IMR-90 (cell line): ENCODE measurements around the gene CHRD. TPM values are rescaled to one million over a fixed set of nuclear protein-coding genes. Genes with fewer than 3 reads are reported as not detected.

Experiments used
- ATAC-seq: fragments of 200-7000 bp; cut with Tn5 transposase; 2 replicates; pipeline ENCODE4 v1.9.1; 2020; ENCODE audit warnings: low read depth, mild to moderate bottlenecking, moderate library complexity
- BruUV-seq: library from RNA; stranded (reverse); fragments of 400-500 nt; replicated peaks from 2 replicates; lab custom pipeline; 2021; lab: Mats Ljungman, UMichigan
- CTCF ChIA-PET: fragments of 300-600 bp; formaldehyde crosslinking; extraction: SDS; loops from one replicate; lab custom pipeline; 2021; ENCODE audit warnings: antibody characterized with exemption; lab: Yijun Ruan, JAX
- POLR2A ChIA-PET: fragments of 300-600 bp; sonication (Branson Sonifier 250); formaldehyde crosslinking; loops from one replicate; lab custom pipeline; 2022; ENCODE audit warnings: antibody characterized with exemption; ENCODE audit not compliant: unreplicated experiment; lab: Charles Lee
- DNase-seq: peaks from one replicate; pipeline ENCODE4 v3.0.0; 2013
- H2AFZ ChIP-seq: replicated peaks from 2 replicates; pipeline ENCODE3; 2013; ENCODE audit warnings: low read length, mild to moderate bottlenecking; ENCODE audit not compliant: poor library complexity
- H2AK5ac ChIP-seq: 2 replicates; pipeline ENCODE4 v1.6.1; 2013; ENCODE audit warnings: low read depth, low read length, inconsistent platforms
- H2AK9ac ChIP-seq: replicated peaks from 2 replicates; pipeline ENCODE3; 2013; ENCODE audit warnings: mild to moderate bottlenecking, low read depth, low read length, moderate library complexity; ENCODE audit not compliant: poor library complexity
- H2BK120ac ChIP-seq: 2 replicates; pipeline ENCODE4 v1.6.1; 2013; ENCODE audit warnings: low read depth, low read length, inconsistent platforms
- H2BK15ac ChIP-seq: 3 replicates; pipeline ENCODE4 v1.6.1; 2013; ENCODE audit warnings: low read depth, low read length, inconsistent platforms
- H2BK20ac ChIP-seq: 2 replicates; pipeline ENCODE4 v1.6.1; 2013; ENCODE audit warnings: low read depth, mild to moderate bottlenecking, inconsistent platforms, low read length, moderate library complexity
- H2BK5ac ChIP-seq: 2 replicates; pipeline ENCODE4 v1.6.1; 2013; ENCODE audit warnings: mild to moderate bottlenecking, low read depth, low read length, inconsistent platforms; ENCODE audit not compliant: poor library complexity, severe bottlenecking
- H3K14ac ChIP-seq: replicated peaks from 2 replicates; pipeline ENCODE4 v1.6.1; 2013; ENCODE audit warnings: low read depth, low read length, inconsistent platforms
- H3K18ac ChIP-seq: 2 replicates; pipeline ENCODE4 v1.6.1; 2013; ENCODE audit warnings: low read depth, low read length, control low read depth
- H3K23ac ChIP-seq: 2 replicates; pipeline ENCODE4 v1.6.1; 2013; ENCODE audit warnings: low read depth, low read length, inconsistent platforms
- H3K27ac ChIP-seq: 2 replicates; pipeline ENCODE4 v1.5.1; 2013; ENCODE audit warnings: mild to moderate bottlenecking, control low read depth, low read length; ENCODE audit not compliant: insufficient read depth
- H3K27me3 ChIP-seq: 2 replicates; pipeline ENCODE4 v1.6.1; 2013; ENCODE audit warnings: low read length; ENCODE audit not compliant: control insufficient read depth, insufficient read depth
- H3K36me3 ChIP-seq: 2 replicates; pipeline ENCODE4 v1.6.1; 2013; ENCODE audit warnings: low read length, mixed read lengths; ENCODE audit not compliant: control insufficient read depth, insufficient read depth
- H3K4ac ChIP-seq: 2 replicates; pipeline ENCODE4 v1.6.1; 2013; ENCODE audit warnings: low read depth, low read length, inconsistent platforms
- H3K4me1 ChIP-seq: 2 replicates; pipeline ENCODE4 v1.6.1; 2013; ENCODE audit warnings: low read length, mixed read lengths; ENCODE audit not compliant: control insufficient read depth, insufficient read depth
- H3K4me2 ChIP-seq: 2 replicates; pipeline ENCODE4 v1.6.1; 2013; ENCODE audit warnings: low read depth, mild to moderate bottlenecking, control low read depth, low read length, moderate library complexity
- H3K4me3 ChIP-seq: 2 replicates; pipeline ENCODE4 v1.5.1; 2013; ENCODE audit warnings: low read depth, mild to moderate bottlenecking, control low read depth, low read length, moderate library complexity; ENCODE audit not compliant: insufficient read depth
- H3K56ac ChIP-seq: 2 replicates; pipeline ENCODE4 v1.6.1; 2013; ENCODE audit warnings: low read length, inconsistent platforms; ENCODE audit not compliant: insufficient read depth; ENCODE audit errors: extremely low read depth
- H3K79me1 ChIP-seq, 2 experiments: 2 replicates each; pipeline ENCODE4 v1.6.1; 2013; ENCODE audit warnings: low read length in 2 of 2, inconsistent platforms in 1 of 2, low read depth in 1 of 2
- H3K9ac ChIP-seq: 2 replicates; pipeline ENCODE4 v1.6.1; 2013; ENCODE audit warnings: low read depth, low read length, control low read depth
- H3K9me1 ChIP-seq: 2 replicates; pipeline ENCODE4 v1.6.1; 2013; ENCODE audit warnings: low read length, inconsistent platforms; ENCODE audit not compliant: insufficient read depth
- H3K9me3 ChIP-seq: 2 replicates; pipeline ENCODE4 v1.6.1; 2013; ENCODE audit warnings: low read length; ENCODE audit not compliant: control insufficient read depth, insufficient read depth
- H4K20me1 ChIP-seq: 2 replicates; pipeline ENCODE4 v1.6.1; 2013; ENCODE audit warnings: low read length, inconsistent platforms; ENCODE audit not compliant: insufficient read depth
- H4K5ac ChIP-seq: 2 replicates; pipeline ENCODE4 v1.6.1; 2013; ENCODE audit warnings: mild to moderate bottlenecking, low read depth, low read length, control low read depth
- H4K8ac ChIP-seq, 2 experiments: 2 replicates each; pipeline ENCODE4 v1.6.1; 2013; ENCODE audit warnings: low read depth in 2 of 2, low read length in 2 of 2, control low read depth in 1 of 2, inconsistent platforms in 1 of 2
- H4K91ac ChIP-seq: 2 replicates; pipeline ENCODE4 v1.6.1; 2013; ENCODE audit warnings: low read depth, low read length, inconsistent platforms; ENCODE audit not compliant: insufficient read depth
- BHLHE40 ChIP-seq: fragments of 150-350 bp; IDR thresholded peaks from 2 replicates; pipeline ENCODE4 v1.6.1; 2016; ENCODE audit warnings: mild to moderate bottlenecking, low read depth, low read length
- CEBPB ChIP-seq: IDR thresholded peaks from 2 replicates; pipeline ENCODE4 v1.6.1; 2012; ENCODE audit warnings: low read depth, low read length, improper control_type of control experiment
- CHD1 ChIP-seq: IDR thresholded peaks from 2 replicates; pipeline ENCODE4 v1.6.1; 2012; ENCODE audit warnings: low read depth, low read length, improper control_type of control experiment
- MAFK ChIP-seq: IDR thresholded peaks from 2 replicates; pipeline ENCODE4 v1.6.1; 2012; ENCODE audit warnings: low read depth, low read length, improper control_type of control experiment
- MAZ ChIP-seq: IDR thresholded peaks from 2 replicates; pipeline ENCODE4 v1.6.1; 2012; ENCODE audit warnings: low read depth, mild to moderate bottlenecking, low read length, improper control_type of control experiment, moderate library complexity, borderline replicate concordance
- POLR2A ChIP-seq: IDR thresholded peaks from 2 replicates; pipeline ENCODE4 v1.6.1; 2012; ENCODE audit warnings: mild to moderate bottlenecking, low read depth, low read length
- RCOR1 ChIP-seq: IDR thresholded peaks from 2 replicates; pipeline ENCODE4 v1.6.1; 2012; ENCODE audit warnings: mild to moderate bottlenecking, low read length, improper control_type of control experiment; ENCODE audit not compliant: insufficient replicate concordance
- SMC3 ChIP-seq: fragments of 150-350 bp; IDR thresholded peaks from 2 replicates; pipeline ENCODE4 v1.6.1; 2016; ENCODE audit warnings: low read depth, mild to moderate bottlenecking, antibody characterized with exemption, low read length, moderate library complexity
- USF2 ChIP-seq: fragments of 150-350 bp; IDR thresholded peaks from 2 replicates; pipeline ENCODE4 v1.6.1; 2017; ENCODE audit warnings: mild to moderate bottlenecking, antibody characterized with exemption, low read length, low read depth
- WGBS, 2 experiments: methylation state at CpG; one replicate each; pipeline versions ENCODE4 v1.1.5 to v1.1.7; 2013; ENCODE audit warnings: missing lambda C conversion rate in 2 of 2; ENCODE audit not compliant: insufficient read length in 1 of 2; ENCODE audit errors: extremely low coverage in 2 of 2; 5-methylcytosine and 5-hydroxymethylcytosine counted together
- dilution Hi-C: fragments of 300-500 bp; cut with HindIII; formaldehyde crosslinking; loops from one replicate; pipeline ENCODE4 v1.14.3; 2018; ENCODE audit warnings: low sequenced_read_pairs; ENCODE audit not compliant: unreplicated experiment
- in situ Hi-C: fragments of 300-500 bp; cut with MboI; formaldehyde crosslinking; loops from 3 replicates; pipeline ENCODE4 v1.14.3; 2019; ENCODE audit warnings: low sequenced_read_pairs, inconsistent platforms, mixed read lengths
- intact Hi-C: fragments of 100-400 bp; cut with micrococcal nuclease; formaldehyde crosslinking; loops from 2 replicates; pipeline ENCODE4 v1.10.0; 2022
- polyA plus RNA-seq, 3 experiments: library from polyadenylated mRNA; depleted of rRNA; stranded (reverse); fragments of >200 nt; gene quantifications; 2 replicates each; pipeline ENCODE4 v1.2.3, GENCODE V29; 2012; ENCODE audit warnings: low replicate concordance in 1 of 3
- total RNA-seq: library from RNA; depleted of rRNA; stranded (reverse); fragments of >200 nt; gene quantifications from 2 replicates; pipeline ENCODE4 v1.2.3, GENCODE V29; 2012

CHRD gene
- total and polyA plus RNA-seq, 2 of the 4 experiments (the other 2 are of a cell fraction) = under 0.01 to 0.09 TPM

- no peak for DNase-seq
- Histone ChIP-seq H2AFZ (no peak overlapping the region), H3K27ac (no peak overlapping the region), H2AK9ac (no peak overlapping the region), H4K91ac (no peak overlapping the region), H3K9me1 (no peaks in the 10 kb centered on the region), H3K27me3 (peaks cover 76% of the 10 kb centered on the region), H3K14ac (no peak overlapping the region), H3K4ac (no peak overlapping the region), H3K4me3 (no peak overlapping the region), H3K4me2 (no peak overlapping the region), H2BK20ac (no peak overlapping the region), H3K9ac (no peak overlapping the region), H2BK120ac (no peak overlapping the region), H2BK5ac (no peak overlapping the region), H4K8ac (no peak overlapping the region), H3K36me3 (no peaks in the 10 kb centered on the region), H3K18ac (no peak overlapping the region), H3K23ac (no peak overlapping the region), H4K5ac (no peak overlapping the region), H3K56ac (no peak overlapping the region), H4K20me1 (no peaks in the 10 kb centered on the region), H3K9me3 (no peaks in the 10 kb centered on the region), H3K79me1 (no peaks in the 10 kb centered on the region), H2BK15ac (no peak overlapping the region), H2AK5ac (no peak overlapping the region), H3K4me1 (no peaks in the 10 kb centered on the region)
- no TSS peak for BruUV-seq
- intact Hi-C loops (no loop called here), dilution Hi-C loops (no loop called here), in situ Hi-C loops (no loop called here)
- ATAC-seq = no peak
- 49% methylated on average over 21 of the region's 37 CpGs; no CpG with 5 or more reads in 1 of the 2 experiments for WGBS, 2 experiments
- ChIA-PET CTCF (interaction anchor here (0.6 to 0.7 kb wide), 4 partner anchors 12 to 74 kb away, joined by 3 to 6 read pairs (median 4); no protein-coding TSS in a partner anchor), POLR2A (interaction anchor here (0.6 kb wide), 2 partner anchors 13 to 28 kb away, joined by 5 to 7 read pairs; no protein-coding TSS in a partner anchor)
- no peak for TF ChIP-seq SMC3
- no peak for TF ChIP-seq MAZ
- TF ChIP-seq BHLHE40 = no peak
- TF ChIP-seq RCOR1 = no peak
- TF ChIP-seq CEBPB = no peak
- no peak for TF ChIP-seq USF2
- no peak for TF ChIP-seq POLR2A
- TF ChIP-seq MAFK = no peak
- no peak for TF ChIP-seq CHD1
Measured at GRCh38 chr3:184386047-184386806, 6.4 kb downstream of the CHRD start.
